Central memory CD8-positive, alpha-beta T cell (primary cell): ENCODE results near the gene STC2.

Experiments used
- ATAC-seq: fragments of 150-1000 bp; cut with Tn5 transposase; replicated peaks from 2 replicates; pipeline ENCODE4 v1.10.0; 2022; ENCODE audit warnings: mild to moderate bottlenecking, moderate FRiP score, moderate number of reproducible peaks; ENCODE audit not compliant: poor library complexity, severe bottlenecking; ENCODE audit errors: extremely low read depth
- DNase-seq, 2 donors: peaks; one replicate each; pipeline ENCODE4 v3.0.0; 2021; ENCODE audit warnings: low spot score in 2 of 2
- H3K27ac Mint-ChIP-seq: one replicate; pipeline ENCODE4 v1.8.0; 2022; ENCODE audit warnings: low read depth, mild to moderate bottlenecking, moderate library complexity, mixed read lengths
- H3K27me3 Mint-ChIP-seq: one replicate; pipeline ENCODE4 v1.8.0; 2022; ENCODE audit warnings: mixed read lengths
- H3K36me3 Mint-ChIP-seq: one replicate; pipeline ENCODE4 v1.8.0; 2022; ENCODE audit warnings: mild to moderate bottlenecking, moderate library complexity, mixed read lengths; ENCODE audit not compliant: insufficient read depth
- H3K4me1 Mint-ChIP-seq: one replicate; pipeline ENCODE4 v1.8.0; 2022; ENCODE audit warnings: mixed read lengths
- H3K4me3 Mint-ChIP-seq: one replicate; pipeline ENCODE4 v1.8.0; 2022; ENCODE audit warnings: mild to moderate bottlenecking, moderate library complexity, mixed read lengths
- H3K9me3 Mint-ChIP-seq: one replicate; pipeline ENCODE4 v1.8.0; 2022; ENCODE audit warnings: mixed read lengths

The STC2 gene

GRCh38 chr5:173324115-173325001, 3.9 kb downstream of the STC2 start:
- Mint-ChIP-seq H3K36me3 (no peaks in the 10 kb centered on the region), H3K4me3 (no peak overlapping the region), H3K27me3 (peaks cover 92% of the 10 kb centered on the region), H3K27ac (no peak overlapping the region), H3K4me1 (peaks cover 18% of the 10 kb centered on the region), H3K9me3 (no peaks in the 10 kb centered on the region)
- ATAC-seq (no peak), DNase-seq (no peak)

GRCh38 chr5:173323799-173324114, 4.5 kb downstream of the STC2 start:
- no peaks in the 10 kb centered on the region for H3K9me3 Mint-ChIP-seq
- H3K4me1 Mint-ChIP-seq = peaks cover 18% of the 10 kb centered on the region
- H3K4me3 Mint-ChIP-seq = no peak overlapping the region
- H3K27ac Mint-ChIP-seq = no peak overlapping the region
- DNase-seq (no peak), ATAC-seq (no peak)
- H3K27me3 Mint-ChIP-seq = peaks cover 92% of the 10 kb centered on the region
- H3K36me3 Mint-ChIP-seq = no peaks in the 10 kb centered on the region

- no peak overlapping the region for H3K27ac Mint-ChIP-seq
- H3K36me3 Mint-ChIP-seq = no peaks in the 10 kb centered on the region
- H3K4me3 Mint-ChIP-seq = no peak overlapping the region
- ATAC-seq (no peak), DNase-seq (no peak)
- peaks cover 15% of the 10 kb centered on the region for H3K4me1 Mint-ChIP-seq
- peaks cover 92% of the 10 kb centered on the region for H3K27me3 Mint-ChIP-seq
- H3K9me3 Mint-ChIP-seq = no peaks in the 10 kb centered on the region
Measured at GRCh38 chr5:173323106-173323798, 5.0 kb downstream of the STC2 start.

- ATAC-seq (no peak), DNase-seq (no peak)
- Mint-ChIP-seq H3K4me1 (peaks cover 13% of the 10 kb centered on the region), H3K36me3 (no peaks in the 10 kb centered on the region), H3K27me3 (peaks cover 95% of the 10 kb centered on the region), H3K9me3 (no peaks in the 10 kb centered on the region), H3K27ac (no peak overlapping the region), H3K4me3 (no peak overlapping the region)
Measured at GRCh38 chr5:173321886-173322285, 6.3 kb downstream of the STC2 start.

GRCh38 chr5:173320259-173320658, 8.0 kb downstream of the STC2 start:
- no peak for ATAC-seq
- H3K4me1 Mint-ChIP-seq = peaks cover 18% of the 10 kb centered on the region
- no peak overlapping the region for H3K4me3 Mint-ChIP-seq
- H3K36me3 Mint-ChIP-seq = no peaks in the 10 kb centered on the region
- H3K27me3 Mint-ChIP-seq = peaks cover 95% of the 10 kb centered on the region
- H3K27ac Mint-ChIP-seq = no peak overlapping the region
- H3K9me3 Mint-ChIP-seq = no peaks in the 10 kb centered on the region
- DNase-seq = no peak

- no peak overlapping the region for H3K4me3 Mint-ChIP-seq
- peaks cover 15% of the 10 kb centered on the region for H3K4me1 Mint-ChIP-seq
- H3K27ac Mint-ChIP-seq = no peak overlapping the region
- no peak for ATAC-seq
- no peaks in the 10 kb centered on the region for H3K9me3 Mint-ChIP-seq
- no peaks in the 10 kb centered on the region for H3K36me3 Mint-ChIP-seq
- peaks cover 95% of the 10 kb centered on the region for H3K27me3 Mint-ChIP-seq
- no peak for DNase-seq
Measured at GRCh38 chr5:173319646-173320045, 8.6 kb downstream of the STC2 start.

- no peak for DNase-seq
- Mint-ChIP-seq H3K4me3 (no peak overlapping the region), H3K4me1 (peaks cover 9% of the 10 kb centered on the region), H3K27ac (no peak overlapping the region), H3K36me3 (no peaks in the 10 kb centered on the region), H3K27me3 (peaks cover 95% of the 10 kb centered on the region), H3K9me3 (no peaks in the 10 kb centered on the region)
- no peak for ATAC-seq
Measured at GRCh38 chr5:173318881-173319620, 9.2 kb downstream of the STC2 start.

GRCh38 chr5:173318330-173318729, 9.9 kb downstream of the STC2 start:
- Mint-ChIP-seq H3K9me3 (no peaks in the 10 kb centered on the region), H3K4me3 (no peak overlapping the region)
- ATAC-seq = no peak

GRCh38 chr5:173317852-173318251, 10.4 kb downstream of the STC2 start:
- Mint-ChIP-seq H3K36me3 (no peaks in the 10 kb centered on the region), H3K9me3 (no peaks in the 10 kb centered on the region), H3K4me1 (peaks cover 5% of the 10 kb centered on the region), H3K27me3 (peaks cover 95% of the 10 kb centered on the region), H3K4me3 (no peak overlapping the region), H3K27ac (no peak overlapping the region)
- no peak for DNase-seq
- ATAC-seq = no peak

More at GRCh38 chr5:173318330-173318729, 9.9 kb downstream of the STC2 start:
- no peak overlapping the region for H3K27ac Mint-ChIP-seq
- H3K27me3 Mint-ChIP-seq = peaks cover 95% of the 10 kb centered on the region
- DNase-seq = no peak
- peaks cover 5% of the 10 kb centered on the region for H3K4me1 Mint-ChIP-seq
- no peaks in the 10 kb centered on the region for H3K36me3 Mint-ChIP-seq

GRCh38 chr5:173317091-173317730, 11.0 kb downstream of the STC2 start:
- no peak overlapping the region for H3K27ac Mint-ChIP-seq
- peaks cover 94% of the 10 kb centered on the region for H3K27me3 Mint-ChIP-seq
- DNase-seq (no peak), ATAC-seq (no peak)
- no peaks in the 10 kb centered on the region for H3K36me3 Mint-ChIP-seq
- H3K9me3 Mint-ChIP-seq = no peaks in the 10 kb centered on the region
- no peak overlapping the region for H3K4me3 Mint-ChIP-seq
- H3K4me1 Mint-ChIP-seq = peaks cover 5% of the 10 kb centered on the region

GRCh38 chr5:173316339-173317020, 11.7 kb downstream of the STC2 start:
- Mint-ChIP-seq H3K27ac (no peak overlapping the region), H3K4me3 (no peak overlapping the region), H3K27me3 (peaks cover 98% of the 10 kb centered on the region), H3K4me1 (peaks cover 5% of the 10 kb centered on the region), H3K36me3 (no peaks in the 10 kb centered on the region), H3K9me3 (no peaks in the 10 kb centered on the region)
- DNase-seq (no peak), ATAC-seq (no peak)
